Suprapubic skin (tissue), 4 donors: ENCODE measurements around the gene NUS1. TPM values are rescaled to one million over a fixed set of nuclear protein-coding genes. Genes with fewer than 3 reads are reported as not detected.
"Not testable (repeated sequence)": the region's sequence is repeated elsewhere in the genome, so short reads cannot be mapped to it uniquely, and the experiment has no call there.

Experiments used
- DNase-seq, 2 donors: peaks; one replicate each; pipeline ENCODE4 v3.0.0-alpha.2; 2019; ENCODE audit warnings: low spot score in 2 of 2
- H3K27ac ChIP-seq: fragments of 200-600 bp; sonication (generic); one replicate; pipeline ENCODE4 v1.5.1; 2019
- H3K27me3 ChIP-seq: fragments of 200-600 bp; sonication (generic); one replicate; pipeline ENCODE4 v1.5.1; 2019
- H3K36me3 ChIP-seq: fragments of 200-600 bp; sonication (generic); one replicate; pipeline ENCODE4 v1.5.1; 2019
- H3K4me1 ChIP-seq: fragments of 200-600 bp; sonication (generic); one replicate; pipeline ENCODE4 v1.5.1; 2019
- H3K4me3 ChIP-seq: fragments of 200-600 bp; sonication (generic); one replicate; pipeline ENCODE4 v1.5.1; 2019; ENCODE audit warnings: mild to moderate bottlenecking
- H3K9me3 ChIP-seq: fragments of 200-600 bp; sonication (generic); one replicate; pipeline ENCODE4 v1.5.1; 2019
- CTCF ChIP-seq, 2 donors: fragments of 200-600 bp in 1 of 2; fragments of 450-650 bp in 1 of 2; sonication (generic) in 1 of 2; IDR thresholded peaks; one replicate each; pipeline ENCODE4 v1.5.1; 2016 to 2019; ENCODE audit warnings: antibody characterized with exemption in 2 of 2, mild to moderate bottlenecking in 1 of 2, moderate library complexity in 1 of 2
- EP300 ChIP-seq: sonication (generic); formaldehyde crosslinking; IDR thresholded peaks from one replicate; pipeline ENCODE4 v1.6.1; 2017; ENCODE audit warnings: antibody characterized with exemption
- POLR2A ChIP-seq, 2 donors: fragments of 450-650 bp; IDR thresholded peaks; one replicate each; pipeline ENCODE4 v1.6.1; 2017; ENCODE audit warnings: antibody characterized with exemption in 2 of 2, mild to moderate bottlenecking in 2 of 2, moderate library complexity in 2 of 2
- POLR2AphosphoS5 ChIP-seq, 3 donors: sonication (generic); formaldehyde crosslinking; IDR thresholded peaks; one replicate each; pipeline ENCODE4 v1.6.1; 2017; ENCODE audit warnings: antibody characterized with exemption in 3 of 3
- whole genome bisulfite sequencing: methylation state at CpG from one replicate; pipeline ENCODE4 v1.1.5; 2018; 5-methylcytosine and 5-hydroxymethylcytosine counted together
- total RNA-seq, 4 donors: library from RNA; depleted of rRNA; stranded (reverse); fragments of >200 nt; gene quantifications; one replicate each; pipeline ENCODE4 v1.1.0, GENCODE V29; 2016

The NUS1 gene
- total RNA-seq, 4 donors from 2014 or later = 13.5 to 17.9 (median 15.2) TPM

- Histone ChIP-seq H3K27ac (no peak overlapping the region), H3K27me3 (no peaks in the 10 kb centered on the region), H3K9me3 (no peaks in the 10 kb centered on the region), H3K4me1 (no peaks in the 10 kb centered on the region), H3K36me3 (no peaks in the 10 kb centered on the region), H3K4me3 (no peak overlapping the region)
- TF ChIP-seq EP300 (no peak), POLR2A (IDR thresholded peaks at IDR 0.05) (no peak), CTCF (IDR thresholded peaks at IDR 0.05) (no peak), POLR2AphosphoS5 (IDR thresholded peaks at IDR 0.05) (no peak)
- DNase-seq = no peak
- 75% methylated on average over 1 of the region's 1 CpG for WGBS
Observed at GRCh38 chr6:117728626-117729025, 53.4 kb downstream of the NUS1 start.

GRCh38 chr6:117729613-117730012, 54.3 kb downstream of the NUS1 start:
- no peak for DNase-seq
- 50% methylated on average over 1 of the region's 1 CpG for whole genome bisulfite sequencing
- H3K27me3 ChIP-seq = no peaks in the 10 kb centered on the region

GRCh38 chr6:117733341-117733740, 58.1 kb downstream of the NUS1 start:
- no peak overlapping the region for H3K4me3 ChIP-seq
- whole genome bisulfite sequencing = 93% methylated on average over 1 of the region's 1 CpG

More at GRCh38 chr6:117729613-117730012, 54.3 kb downstream of the NUS1 start:
- Histone ChIP-seq H3K36me3 (no peaks in the 10 kb centered on the region), H3K4me3 (no peak overlapping the region), H3K27ac (no peak overlapping the region), H3K4me1 (no peaks in the 10 kb centered on the region), H3K9me3 (no peaks in the 10 kb centered on the region)
- no peak for TF ChIP-seq POLR2AphosphoS5 (IDR thresholded peaks at IDR 0.05)
- no peak for TF ChIP-seq EP300
- no peak for TF ChIP-seq POLR2A (IDR thresholded peaks at IDR 0.05)
- no peak for TF ChIP-seq CTCF (IDR thresholded peaks at IDR 0.05)

GRCh38 chr6:117739869-117740268, 64.6 kb downstream of the NUS1 start:
- no peak overlapping the region for H3K4me3 ChIP-seq
- H3K27me3 ChIP-seq = no peaks in the 10 kb centered on the region
- WGBS = 67% methylated on average over 4 of the region's 4 CpGs
- H3K36me3 ChIP-seq = no peaks in the 10 kb centered on the region
- peaks cover 5% of the 10 kb centered on the region for H3K9me3 ChIP-seq
- TF ChIP-seq POLR2A (IDR thresholded peaks at IDR 0.05) (no peak), EP300 (no peak), POLR2AphosphoS5 (IDR thresholded peaks at IDR 0.05) (no peak), CTCF (IDR thresholded peaks at IDR 0.05) (no peak)
- H3K4me1 ChIP-seq = no peaks in the 10 kb centered on the region
- no peak for DNase-seq
- no peak overlapping the region for H3K27ac ChIP-seq

More at GRCh38 chr6:117733341-117733740, 58.1 kb downstream of the NUS1 start:
- DNase-seq = no peak
- no peaks in the 10 kb centered on the region for H3K36me3 ChIP-seq
- H3K9me3 ChIP-seq = no peaks in the 10 kb centered on the region
- H3K27me3 ChIP-seq = no peaks in the 10 kb centered on the region
- no peak for TF ChIP-seq CTCF (IDR thresholded peaks at IDR 0.05)
- no peak for TF ChIP-seq POLR2A (IDR thresholded peaks at IDR 0.05)
- TF ChIP-seq EP300 = no peak
- H3K27ac ChIP-seq = no peak overlapping the region
- no peaks in the 10 kb centered on the region for H3K4me1 ChIP-seq

GRCh38 chr6:117740605-117741004, 65.3 kb downstream of the NUS1 start:
- Histone ChIP-seq H3K27ac (no peak overlapping the region), H3K27me3 (no peaks in the 10 kb centered on the region), H3K36me3 (no peaks in the 10 kb centered on the region), H3K4me1 (no peaks in the 10 kb centered on the region), H3K9me3 (peaks cover 5% of the 10 kb centered on the region), H3K4me3 (no peak overlapping the region)
- TF ChIP-seq POLR2AphosphoS5 (IDR thresholded peaks at IDR 0.05) (no peak), CTCF (IDR thresholded peaks at IDR 0.05) (no peak), EP300 (no peak), POLR2A (IDR thresholded peaks at IDR 0.05) (no peak)
- DNase-seq = no peak
- WGBS = 53% methylated on average over 2 of the region's 2 CpGs

GRCh38 chr6:117750675-117751074, 75.4 kb downstream of the NUS1 start:
- not testable (repeated sequence) for H3K36me3 ChIP-seq, H3K27ac ChIP-seq, H3K27me3 ChIP-seq, DNase-seq, H3K4me1 ChIP-seq, H3K4me3 ChIP-seq
- 94% methylated on average over 22 of the region's 25 CpGs for WGBS
- peaks cover 16% of the 10 kb centered on the region for H3K9me3 ChIP-seq
